ENCODE results near the gene DHRS3. TPM values are rescaled to one million over a fixed set of nuclear protein-coding genes. Genes with fewer than 3 reads are reported as not detected.

The DHRS3 gene
- polyA plus RNA-seq, 3 donors, result 83.1 to 93.6 (median 83.7) TPM

- peak in 1 of 11 donors; percentile 45 for DNase-seq (ENCODE audit: extremely low read depth in 1 of 11, low read depth in 9 of 11, low spot score in 4 of 11)
Measured at GRCh38 chr1:12621346-12622335, 3.6 kb upstream of the DHRS3 start.

GRCh38 chr1:12620931-12621330 lies 2.9 kb upstream of the DHRS3 start:
- no peak for DNase-seq (ENCODE audit: extremely low read depth in 1 of 11, low read depth in 9 of 11, low spot score in 4 of 11)

GRCh38 chr1:12620488-12620865 lies 2.5 kb upstream of the DHRS3 start:
- no peak for DNase-seq (ENCODE audit: extremely low read depth in 1 of 11, low read depth in 9 of 11, low spot score in 4 of 11)

GRCh38 chr1:12619792-12620487 lies 1.9 kb upstream of the DHRS3 start:
- peak in 8 of 11 donors; percentile 81 to 87 (median 84) for DNase-seq (ENCODE audit: extremely low read depth in 1 of 11, low read depth in 9 of 11, low spot score in 4 of 11)

- DNase-seq (ENCODE audit: extremely low read depth in 1 of 11, low read depth in 9 of 11, low spot score in 4 of 11), result peak in 1 of 11 donors; percentile 57
Measured at GRCh38 chr1:12618965-12619791, 1.2 kb upstream of the DHRS3 start.

GRCh38 chr1:12618661-12618964 lies 603 bp upstream of the DHRS3 start:
- no peak for DNase-seq (ENCODE audit: extremely low read depth in 1 of 11, low read depth in 9 of 11, low spot score in 4 of 11)

- DNase-seq (ENCODE audit: extremely low read depth in 1 of 11, low read depth in 9 of 11, low spot score in 4 of 11), result no peak
Measured at GRCh38 chr1:12617511-12617900, 504 bp downstream of the DHRS3 start.

GRCh38 chr1:12616709-12617373 lies 1.2 kb downstream of the DHRS3 start:
- no peak for DNase-seq (ENCODE audit: extremely low read depth in 1 of 11, low read depth in 9 of 11, low spot score in 4 of 11)

- peak in 1 of 11 donors; percentile 49 for DNase-seq (ENCODE audit: extremely low read depth in 1 of 11, low read depth in 9 of 11, low spot score in 4 of 11)
Measured at GRCh38 chr1:12615865-12616708, 1.9 kb downstream of the DHRS3 start.

- DNase-seq (ENCODE audit: extremely low read depth in 1 of 11, low read depth in 9 of 11, low spot score in 4 of 11), result no peak
Measured at GRCh38 chr1:12615159-12615864, 2.7 kb downstream of the DHRS3 start.

GRCh38 chr1:12614402-12615158 lies 3.4 kb downstream of the DHRS3 start:
- no peak for DNase-seq (ENCODE audit: extremely low read depth in 1 of 11, low read depth in 9 of 11, low spot score in 4 of 11)

- DNase-seq (ENCODE audit: extremely low read depth in 1 of 11, low read depth in 9 of 11, low spot score in 4 of 11), result no peak
Measured at GRCh38 chr1:12613180-12613579, 4.8 kb downstream of the DHRS3 start.

- no peak for DNase-seq (ENCODE audit: extremely low read depth in 1 of 11, low read depth in 9 of 11, low spot score in 4 of 11)
Measured at GRCh38 chr1:12610941-12611340, 7.1 kb downstream of the DHRS3 start.

GRCh38 chr1:12610305-12610935 lies 7.6 kb downstream of the DHRS3 start:
- DNase-seq (ENCODE audit: extremely low read depth in 1 of 11, low read depth in 9 of 11, low spot score in 4 of 11), result no peak

- no peak for DNase-seq (ENCODE audit: extremely low read depth in 1 of 11, low read depth in 9 of 11, low spot score in 4 of 11)
Measured at GRCh38 chr1:12609469-12610003, 8.5 kb downstream of the DHRS3 start.

- DNase-seq (ENCODE audit: extremely low read depth in 1 of 11, low read depth in 9 of 11, low spot score in 4 of 11), result no peak
Measured at GRCh38 chr1:12608311-12608957, 9.6 kb downstream of the DHRS3 start.

Data from renal cortex interstitium (tissue), 11 donors.